Lung (tissue), 12 donors: ENCODE data around the gene FGF2. TPM values are rescaled to one million over a fixed set of nuclear protein-coding genes. Genes with fewer than 3 reads are reported as not detected.

ENCODE experiments used
- ATAC-seq: fragments of 200-7000 bp; cut with Tn5 transposase; one replicate; pipeline ENCODE4 v1.9.1; 2020; ENCODE audit warnings: moderate number of reproducible peaks; ENCODE audit not compliant: insufficient read depth, low FRiP score
- DNase-seq, 3 donors: peaks; one replicate each; pipeline ENCODE4 v3.0.0-alpha.2; 2013 to 2017
- H3K27ac ChIP-seq, 2 donors: one replicate each; pipeline ENCODE4 v1.5.1; 2013; ENCODE audit warnings: mild to moderate bottlenecking in 2 of 2, moderate library complexity in 2 of 2, control low read depth in 1 of 2, inconsistent platforms in 1 of 2, low read depth in 1 of 2, low read length in 1 of 2
- H3K27me3 ChIP-seq, 3 donors: one replicate each; pipeline ENCODE4 v1.5.1; 2013; ENCODE audit warnings: low read length in 2 of 3; ENCODE audit not compliant: control insufficient read depth in 3 of 3, insufficient read depth in 3 of 3
- H3K36me3 ChIP-seq, 4 donors: one replicate each; pipeline ENCODE4 v1.5.1; 2013; ENCODE audit warnings: low read length in 4 of 4, mild to moderate bottlenecking in 1 of 4, moderate library complexity in 1 of 4; ENCODE audit not compliant: control insufficient read depth in 4 of 4, insufficient read depth in 4 of 4
- H3K4me1 ChIP-seq, 5 donors: one replicate each; pipeline ENCODE4 v1.5.1; 2013; ENCODE audit warnings: low read length in 5 of 5, mild to moderate bottlenecking in 2 of 5, moderate library complexity in 1 of 5; ENCODE audit not compliant: control insufficient read depth in 5 of 5, insufficient read depth in 5 of 5
- H3K4me3 ChIP-seq: one replicate; pipeline ENCODE4 v1.5.1; 2013; ENCODE audit warnings: mild to moderate bottlenecking, control low read depth, moderate library complexity
- H3K9ac ChIP-seq, 2 donors: one replicate each; pipeline ENCODE4 v1.5.1; 2013; ENCODE audit warnings: low read length in 2 of 2, control low read depth in 1 of 2; ENCODE audit not compliant: insufficient read depth in 1 of 2
- H3K9me3 ChIP-seq, 4 donors: one replicate each; pipeline ENCODE4 v1.5.1; 2013; ENCODE audit warnings: low read length in 3 of 4, mild to moderate bottlenecking in 1 of 4, moderate library complexity in 1 of 4; ENCODE audit not compliant: control insufficient read depth in 4 of 4, insufficient read depth in 3 of 4
- WGBS, 2 donors: extraction: QIAGEN DNeasy Blood & Tissue Kit; methylation state at CpG; one replicate each; pipeline ENCODE4 v1.1.7; 2013; 5-methylcytosine and 5-hydroxymethylcytosine counted together
- polyA plus RNA-seq, 2 donors: library from polyadenylated mRNA; stranded (reverse); fragments of 200-250 nt; gene quantifications; one replicate each; pipeline ENCODE4 v1.2.1, GENCODE V29; 2013
- total RNA-seq, 2 donors: library from RNA; depleted of rRNA in 1 of 2; stranded (reverse); fragments of >200 nt in 1 of 2; gene quantifications; one replicate each; pipeline ENCODE4 v1.2.1, GENCODE V29; 2014 to 2021
- TF ChIP-seq, protein P1 (sequence below): IDR thresholded peaks from 2 replicates; pipeline ENCODE4 v1.5.1; 2012; ENCODE audit warnings: mild to moderate bottlenecking; ENCODE audit errors: control extremely low read depth, extremely low read depth
- donor health status: control.
- donor health status: control.
- donor health status: Bipolar disorder and iron deficiency.
- donor health status: healthy.
- donor health status: DM: yes; HTN: yes; CAD: no.

FGF2 gene
- total and polyA plus RNA-seq, 4 donors = 2.4 to 11.6 (median 6.2) TPM

DNA sequence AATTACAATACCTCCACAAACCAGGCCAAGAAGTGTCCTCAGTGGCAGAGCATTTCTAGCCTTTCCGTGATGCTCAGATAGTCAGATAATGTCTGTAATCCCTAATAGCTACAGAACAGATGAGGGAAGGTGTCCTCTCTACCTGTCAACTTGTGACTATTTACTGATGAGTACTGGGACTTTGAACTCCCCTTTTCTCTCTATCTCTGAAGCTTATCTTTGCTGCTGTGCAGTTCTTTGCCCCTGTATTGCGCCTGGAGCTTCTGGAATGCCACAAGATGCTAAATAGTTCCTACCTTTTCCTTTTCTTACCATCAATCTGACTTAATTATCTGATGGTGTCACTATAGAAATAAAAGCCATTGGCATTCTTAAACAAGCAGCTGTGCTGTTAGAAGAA lies 30.5 kb downstream of the FGF2 start:
- WGBS, 2 donors = 94 to 98% methylated on average over 2 of the region's 2 CpGs
- no peaks in the 10 kb centered on the region for H3K9me3 ChIP-seq
- H3K4me3 ChIP-seq = no peak overlapping the region
- no peak overlapping the region for H3K9ac ChIP-seq
- TF ChIP-seq, protein P1, sequence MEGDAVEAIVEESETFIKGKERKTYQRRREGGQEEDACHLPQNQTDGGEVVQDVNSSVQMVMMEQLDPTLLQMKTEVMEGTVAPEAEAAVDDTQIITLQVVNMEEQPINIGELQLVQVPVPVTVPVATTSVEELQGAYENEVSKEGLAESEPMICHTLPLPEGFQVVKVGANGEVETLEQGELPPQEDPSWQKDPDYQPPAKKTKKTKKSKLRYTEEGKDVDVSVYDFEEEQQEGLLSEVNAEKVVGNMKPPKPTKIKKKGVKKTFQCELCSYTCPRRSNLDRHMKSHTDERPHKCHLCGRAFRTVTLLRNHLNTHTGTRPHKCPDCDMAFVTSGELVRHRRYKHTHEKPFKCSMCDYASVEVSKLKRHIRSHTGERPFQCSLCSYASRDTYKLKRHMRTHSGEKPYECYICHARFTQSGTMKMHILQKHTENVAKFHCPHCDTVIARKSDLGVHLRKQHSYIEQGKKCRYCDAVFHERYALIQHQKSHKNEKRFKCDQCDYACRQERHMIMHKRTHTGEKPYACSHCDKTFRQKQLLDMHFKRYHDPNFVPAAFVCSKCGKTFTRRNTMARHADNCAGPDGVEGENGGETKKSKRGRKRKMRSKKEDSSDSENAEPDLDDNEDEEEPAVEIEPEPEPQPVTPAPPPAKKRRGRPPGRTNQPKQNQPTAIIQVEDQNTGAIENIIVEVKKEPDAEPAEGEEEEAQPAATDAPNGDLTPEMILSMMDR = no peak
- peaks cover 0 to 22% (median 5%) of the 10 kb centered on the region in 5 donors for H3K4me1 ChIP-seq
- no peak for ATAC-seq
- no peak for DNase-seq
- H3K27me3 ChIP-seq = no peaks in the 10 kb centered on the region
- no peak overlapping the region for H3K27ac ChIP-seq
- H3K36me3 ChIP-seq = no peaks in the 10 kb centered on the region

DNA sequence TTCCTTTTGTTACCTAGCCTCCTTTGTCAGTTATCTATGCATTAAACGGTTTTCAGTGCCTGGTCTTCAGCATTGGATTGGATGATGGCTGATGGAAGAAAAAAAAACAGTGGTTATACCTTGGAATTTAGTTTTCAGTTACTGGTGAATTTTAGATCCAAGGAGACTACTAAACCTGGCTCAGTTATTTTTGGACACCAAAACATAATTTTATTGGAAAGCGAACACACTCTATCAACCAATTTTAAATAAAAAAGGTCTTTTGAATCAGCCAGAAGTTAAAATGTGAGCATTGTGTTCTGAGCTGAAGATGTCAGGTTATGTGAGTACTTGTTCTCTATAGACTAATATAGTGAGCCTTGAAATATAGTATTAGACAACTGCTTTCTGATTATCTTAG lies 32.1 kb downstream of the FGF2 start:
- DNase-seq (no peak), ATAC-seq (no peak)
- peaks cover 0 to 19% (median 5%) of the 10 kb centered on the region in 5 donors for H3K4me1 ChIP-seq
- TF ChIP-seq, protein P1 = no peak
- H3K9me3 ChIP-seq = no peaks in the 10 kb centered on the region
- WGBS, 2 donors = 81 to 88% methylated on average over 2 of the region's 2 CpGs
- no peak overlapping the region for H3K9ac ChIP-seq
- H3K27me3 ChIP-seq = no peaks in the 10 kb centered on the region
- no peak overlapping the region for H3K27ac ChIP-seq
- H3K36me3 ChIP-seq = no peaks in the 10 kb centered on the region
- H3K4me3 ChIP-seq = no peak overlapping the region

DNA sequence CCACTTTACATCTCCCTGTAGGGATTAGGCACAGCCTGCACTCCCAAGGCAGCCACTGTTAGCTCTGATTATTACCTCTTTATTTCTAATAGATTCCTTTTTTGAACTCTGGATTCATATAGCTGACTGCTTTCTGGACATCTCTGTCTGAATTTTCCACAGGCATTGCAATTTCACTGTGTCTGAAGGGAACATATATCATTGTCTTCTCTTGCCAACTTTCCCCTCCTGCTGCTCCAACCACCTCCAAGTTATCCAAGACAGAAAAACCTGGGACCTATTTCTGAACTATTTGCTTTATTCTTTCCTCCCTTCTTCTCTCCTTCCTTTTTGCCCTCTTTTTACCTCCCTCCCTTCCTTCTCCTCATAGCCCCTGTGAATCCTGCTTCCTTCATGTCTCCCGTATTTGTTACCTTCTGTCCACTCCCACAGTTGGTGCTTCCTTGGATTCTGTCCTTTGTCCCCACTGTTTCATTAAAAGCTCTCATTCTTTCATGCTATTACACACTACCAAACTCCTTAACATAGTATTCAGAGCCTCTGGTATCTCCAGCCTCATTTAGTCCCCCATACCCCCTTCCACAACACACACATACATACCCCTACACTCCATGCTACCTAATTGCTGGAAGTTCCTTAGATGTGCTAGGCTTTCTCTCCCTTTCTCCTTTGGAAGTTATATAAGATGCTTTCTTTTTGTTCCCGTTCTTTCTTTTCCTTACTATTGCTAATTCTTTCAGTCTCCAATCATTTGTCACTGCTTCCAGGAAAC lies 34.7 kb downstream of the FGF2 start:
- 63 to 87% methylated on average over 2 of the region's 2 CpGs for WGBS, 2 donors
- H3K27ac ChIP-seq = no peak overlapping the region

More for the DNA sequence above, 34.7 kb downstream of the FGF2 start:
- no peak overlapping the region for H3K9ac ChIP-seq
- DNase-seq (no peak), ATAC-seq (no peak)
- H3K36me3 ChIP-seq = no peaks in the 10 kb centered on the region
- H3K4me1 ChIP-seq = peaks cover 0 to 2% (median 0%) of the 10 kb centered on the region in 5 donors
- TF ChIP-seq, protein P1 = no peak
- H3K9me3 ChIP-seq = no peaks in the 10 kb centered on the region
- H3K4me3 ChIP-seq = no peak overlapping the region
- no peaks in the 10 kb centered on the region for H3K27me3 ChIP-seq
